Erythroblast (primary cell): Measurements from ENCODE around the gene FAM98B.
A peak's percentile ranks its signal among the peaks of the same experiment; 100 is the strongest.

Experiments used
- DNase-seq, 2 experiments: peaks; one replicate each; lab custom pipeline; 2025; lab: John Stamatoyannopoulos, UW
- GATA1 ChIP-seq: IDR thresholded peaks from 2 replicates; pipeline ENCODE4 v1.6.1; 2011; ENCODE audit warnings: low read depth, mild to moderate bottlenecking, control low read depth, low read length, moderate library complexity
- POLR2A ChIP-seq: IDR thresholded peaks from 2 replicates; pipeline ENCODE4 v1.6.1; 2011; ENCODE audit warnings: mild to moderate bottlenecking, low read length

Gene FAM98B

DNA sequence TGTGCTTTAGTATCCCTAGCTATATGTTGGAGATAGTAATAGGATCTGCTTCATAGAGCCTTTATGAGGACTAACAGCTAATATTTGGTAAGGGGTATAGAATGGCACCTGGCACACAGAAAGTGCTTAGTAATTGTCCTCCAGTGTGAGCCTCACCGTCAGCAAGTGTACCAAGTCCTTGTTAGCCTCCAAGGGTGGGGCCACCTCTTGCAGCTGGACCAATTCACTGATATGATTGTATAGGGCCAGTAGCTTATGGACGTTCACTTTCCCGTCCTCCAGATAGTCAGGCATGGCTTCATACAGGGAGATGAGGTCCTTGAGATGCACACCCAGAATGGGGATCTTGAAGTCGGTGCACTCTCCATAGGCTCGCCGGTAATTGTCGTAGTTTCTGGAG lies 53.6 kb downstream of the FAM98B start:
- DNase-seq = no peak
- TF ChIP-seq POLR2A = no peak
- no peak for TF ChIP-seq GATA1

DNA sequence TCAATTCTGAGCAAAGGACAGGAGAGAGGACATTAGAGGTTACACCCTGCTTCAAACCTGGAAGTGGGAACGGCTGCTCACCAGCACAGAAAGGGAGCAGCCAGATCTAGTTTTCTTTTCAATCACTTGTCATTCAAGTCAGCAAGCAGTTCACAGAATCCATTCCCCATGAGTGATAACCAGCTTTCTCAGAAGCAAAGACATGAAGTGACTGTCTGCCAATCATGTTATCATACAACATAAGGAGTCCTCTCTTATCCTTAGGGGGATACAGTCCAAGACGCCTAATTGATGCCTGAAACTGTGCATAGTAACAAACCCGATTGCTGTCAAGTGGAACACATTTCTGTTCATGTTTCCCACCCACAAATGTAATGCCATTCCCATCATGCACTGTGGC lies 54.7 kb downstream of the FAM98B start:
- TF ChIP-seq POLR2A (no peak), GATA1 (no peak)
- DNase-seq = peak; percentile 21 to 55

DNA sequence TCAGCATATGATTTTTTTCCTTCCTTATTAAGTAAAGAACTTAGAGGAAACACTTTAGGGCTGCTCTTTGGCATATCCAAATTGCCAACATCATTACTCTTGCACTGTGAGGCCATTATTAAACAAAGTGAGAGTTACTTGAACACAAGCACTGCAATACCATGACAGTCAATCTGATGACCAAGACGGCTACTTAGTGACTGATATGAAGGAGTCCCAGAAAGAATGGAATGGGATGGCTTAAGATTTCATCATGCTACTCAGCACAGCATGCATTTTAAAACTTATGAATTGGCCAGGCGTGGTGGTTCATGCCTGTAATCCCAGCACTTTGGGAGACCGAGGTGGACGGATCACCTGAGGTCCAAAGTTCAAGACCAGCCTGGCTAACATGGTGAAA lies 55.2 kb downstream of the FAM98B start:
- DNase-seq = no peak

DNA sequence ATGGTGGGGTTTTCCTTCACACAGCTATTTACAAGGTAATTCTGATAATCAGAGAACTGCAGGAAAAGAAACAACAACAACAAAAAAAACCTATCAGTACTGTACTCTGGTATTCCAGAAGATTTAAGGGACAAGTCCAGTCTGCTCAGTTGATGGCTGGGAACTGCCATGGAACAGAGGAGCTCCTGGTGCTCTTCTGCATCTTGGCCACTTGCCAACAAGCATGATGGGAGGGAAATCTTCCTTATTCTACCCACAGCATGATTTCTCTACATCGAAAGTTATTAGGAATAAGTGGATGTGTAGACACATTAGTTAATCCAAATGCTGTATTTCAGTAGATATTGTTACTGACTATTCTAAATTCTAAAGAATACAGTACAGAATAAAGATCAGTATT lies 59.0 kb downstream of the FAM98B start:
- peak; percentile 30 to 59 for DNase-seq
- TF ChIP-seq GATA1 = no peak
- no peak for TF ChIP-seq POLR2A

More for the DNA sequence above, 55.2 kb downstream of the FAM98B start:
- TF ChIP-seq GATA1 (no peak), POLR2A (no peak)

DNA sequence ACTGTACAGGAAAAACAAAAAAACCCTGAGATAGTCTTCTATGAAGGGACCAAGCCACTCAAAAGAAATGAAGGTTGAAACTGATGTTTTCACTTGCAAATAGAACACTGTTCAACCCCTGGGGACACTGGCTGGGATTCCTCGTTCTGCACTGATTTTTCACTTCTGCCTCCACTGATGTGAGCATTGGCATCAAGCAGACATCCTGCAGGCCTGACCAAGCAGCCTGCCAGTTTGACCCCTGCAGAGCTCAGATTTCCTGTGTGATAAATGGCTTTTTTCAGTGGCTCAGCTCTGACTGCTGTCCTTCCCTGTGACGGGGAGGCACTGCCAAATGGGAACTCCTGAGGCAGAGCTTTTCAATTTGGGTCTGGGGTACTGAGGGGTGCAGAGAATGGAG lies 60.7 kb downstream of the FAM98B start:
- TF ChIP-seq GATA1 = no peak
- no peak for TF ChIP-seq POLR2A
- DNase-seq = no peak

DNA sequence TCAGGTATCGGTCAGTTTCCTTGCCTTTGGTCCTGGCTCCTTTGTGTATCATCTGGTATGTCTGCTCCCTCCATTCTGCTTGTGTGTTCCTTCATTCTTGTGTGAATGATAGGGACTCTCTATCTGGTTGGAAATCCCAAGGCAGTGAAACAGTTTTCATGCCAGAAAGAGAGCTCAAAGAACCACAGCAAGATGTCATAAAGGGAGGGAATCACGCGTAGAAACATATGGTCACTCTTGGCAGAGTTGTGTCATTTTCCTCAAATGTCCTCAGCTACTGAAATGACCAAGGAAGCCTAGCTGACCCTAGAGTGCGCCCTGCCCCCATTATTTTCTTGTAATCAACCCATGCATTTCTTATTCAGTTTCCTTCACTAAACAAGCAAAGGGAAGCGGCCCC lies 62.7 kb downstream of the FAM98B start:
- no peak for DNase-seq
- TF ChIP-seq GATA1 = no peak
- no peak for TF ChIP-seq POLR2A

DNA sequence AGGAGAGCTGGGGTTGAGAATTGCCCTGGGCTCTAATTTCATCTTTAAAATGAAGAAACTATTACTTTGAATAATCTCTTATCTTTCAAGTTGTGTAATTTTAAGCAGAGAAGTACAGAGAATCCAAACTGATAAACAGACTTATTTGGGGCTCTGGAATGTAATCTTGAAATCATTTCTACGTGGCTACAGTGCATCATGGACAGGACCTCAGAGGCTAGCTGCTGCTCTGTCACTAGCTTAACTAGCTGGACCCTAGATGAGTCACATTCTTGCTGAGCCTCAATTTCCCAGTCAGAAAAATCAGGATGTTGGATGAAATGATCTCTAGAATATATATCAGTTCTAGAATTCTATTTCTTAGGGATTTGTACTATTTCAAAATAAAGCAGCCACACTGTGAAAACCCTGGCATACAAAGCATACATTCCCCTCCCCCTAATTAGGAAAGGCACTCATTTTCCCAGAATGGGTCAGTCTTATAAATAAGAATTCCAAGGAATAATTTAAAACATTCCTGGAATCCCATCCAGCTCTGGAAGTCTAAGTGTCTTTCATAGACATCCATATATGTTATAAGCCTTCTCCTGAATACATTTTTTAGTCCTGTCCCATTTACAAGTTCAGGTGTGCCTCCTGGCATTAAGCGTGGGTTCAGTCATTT lies 63.5 kb downstream of the FAM98B start:
- DNase-seq = no peak
- TF ChIP-seq GATA1 = no peak
- TF ChIP-seq POLR2A = no peak

DNA sequence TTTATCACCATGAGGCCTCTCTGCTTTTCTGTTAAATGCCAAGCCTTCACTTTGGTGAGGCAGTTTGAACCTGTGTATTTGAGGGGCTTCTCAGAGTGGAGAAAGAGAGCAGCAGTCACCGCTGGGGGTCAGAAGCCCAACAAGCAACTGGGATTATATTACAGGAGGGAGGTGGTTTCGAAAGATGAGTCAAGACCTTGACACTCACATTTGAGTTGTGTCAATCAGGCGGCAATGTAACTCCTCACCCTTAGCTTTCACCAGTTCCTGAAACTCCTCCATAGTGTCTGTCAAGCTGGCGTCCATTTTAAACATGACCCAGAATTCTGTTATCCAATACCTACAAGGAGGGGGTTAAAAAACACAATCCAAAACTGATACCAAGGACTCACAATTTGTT lies 64.2 kb downstream of the FAM98B start:
- no peak for TF ChIP-seq POLR2A
- no peak for TF ChIP-seq GATA1
- DNase-seq = no peak

DNA sequence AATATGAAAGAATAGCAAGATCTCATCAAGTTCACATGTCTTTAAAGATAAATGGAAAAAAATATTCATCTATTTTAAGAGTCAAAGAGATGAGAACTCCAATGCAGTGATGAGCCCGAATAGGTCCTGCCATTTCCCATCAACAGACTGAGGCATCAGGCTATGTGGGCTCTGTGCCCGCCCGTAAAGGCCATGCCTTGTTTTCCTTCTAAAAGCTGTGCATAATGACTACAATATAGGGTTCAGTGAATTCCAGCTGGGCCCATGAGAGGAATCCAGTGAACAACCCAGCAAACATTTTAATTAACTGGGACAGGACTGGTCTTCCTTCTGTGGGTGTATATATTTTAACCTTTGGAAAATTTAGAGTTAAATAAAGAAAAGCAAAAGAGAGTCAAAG lies 66.1 kb downstream of the FAM98B start:
- no peak for DNase-seq
- TF ChIP-seq GATA1 = no peak
- TF ChIP-seq POLR2A = no peak

DNA sequence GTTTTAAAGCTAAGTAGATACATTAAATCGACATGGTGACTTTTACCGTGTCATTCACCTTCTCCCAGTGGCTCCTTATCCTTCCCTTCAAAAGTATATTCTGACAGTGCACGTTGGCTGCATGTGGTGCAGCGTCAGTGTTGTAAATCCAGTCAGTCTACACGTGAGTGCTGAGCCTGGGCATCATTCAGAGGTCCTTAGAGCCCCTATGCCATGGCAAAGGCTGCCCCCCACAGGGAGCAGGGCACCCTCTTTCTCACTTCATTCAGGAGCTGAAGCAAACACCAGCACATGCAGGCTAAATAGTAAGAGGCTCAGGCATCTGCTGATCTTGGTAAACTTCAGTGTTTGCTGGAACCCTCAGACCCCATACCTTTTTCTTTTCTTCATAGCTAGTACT lies 67.4 kb downstream of the FAM98B start:
- DNase-seq = no peak
- TF ChIP-seq POLR2A = no peak
- TF ChIP-seq GATA1 = no peak

DNA sequence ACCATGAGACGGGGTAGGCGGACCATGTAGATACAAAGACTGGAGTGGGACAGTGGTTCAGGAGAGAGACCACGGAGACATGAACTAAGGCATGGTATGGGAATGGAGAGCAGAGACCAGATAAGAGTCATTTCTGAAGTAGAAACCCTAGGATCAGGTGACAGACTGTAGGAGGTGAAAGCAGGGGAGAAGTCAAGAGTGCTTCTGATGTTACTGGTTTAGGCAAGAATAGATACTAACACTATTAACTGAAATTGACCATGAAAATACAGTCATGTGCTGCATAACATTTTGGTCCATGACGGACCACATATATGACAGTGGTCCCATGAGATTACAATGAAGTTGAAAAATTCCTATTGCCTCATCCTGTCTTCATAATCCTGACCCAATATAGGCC lies 69.0 kb downstream of the FAM98B start:
- DNase-seq = no peak
- no peak for TF ChIP-seq GATA1
- no peak for TF ChIP-seq POLR2A

DNA sequence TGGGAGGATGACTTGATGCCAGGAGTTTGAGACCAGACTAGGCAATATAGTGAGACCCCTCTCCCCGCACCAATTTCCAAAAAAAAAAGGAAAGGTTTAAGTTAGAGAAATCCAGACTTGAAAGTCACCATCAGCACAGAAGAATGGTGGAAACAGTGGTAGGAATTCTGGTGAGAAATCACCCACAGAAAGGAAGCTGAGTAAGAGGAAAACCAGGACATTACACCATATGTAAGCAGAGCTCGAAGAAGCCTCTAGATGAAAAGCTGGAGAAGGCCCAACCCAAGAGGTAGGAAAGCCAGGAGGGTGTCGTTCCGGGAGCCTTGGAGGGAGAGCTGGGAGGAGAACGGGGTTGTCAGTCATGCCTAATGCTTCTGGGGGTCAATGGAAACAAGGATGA lies 70.2 kb downstream of the FAM98B start:
- no peak for TF ChIP-seq POLR2A
- TF ChIP-seq GATA1 = no peak
- DNase-seq = no peak

DNA sequence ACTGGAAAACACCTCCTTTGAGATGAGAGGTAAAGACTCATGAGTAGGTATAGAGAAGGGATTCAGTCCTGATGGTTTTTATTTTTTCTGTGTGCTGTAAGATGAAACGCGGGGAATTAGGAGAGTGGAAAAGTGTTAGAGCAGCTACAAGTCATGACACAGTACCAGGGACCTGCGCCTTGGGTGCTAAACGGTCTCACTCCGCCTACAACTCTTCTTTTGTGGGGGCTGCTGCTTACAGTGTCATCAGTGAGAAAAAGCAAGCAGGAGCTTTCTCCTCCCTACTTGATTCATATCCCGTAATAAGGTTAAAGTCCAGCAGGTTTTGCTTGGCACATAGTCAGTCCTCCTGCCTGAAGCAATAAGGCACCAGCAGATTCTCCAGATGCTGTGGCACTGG lies 71.6 kb downstream of the FAM98B start:
- no peak for DNase-seq
- TF ChIP-seq GATA1 (no peak), POLR2A (no peak)

DNA sequence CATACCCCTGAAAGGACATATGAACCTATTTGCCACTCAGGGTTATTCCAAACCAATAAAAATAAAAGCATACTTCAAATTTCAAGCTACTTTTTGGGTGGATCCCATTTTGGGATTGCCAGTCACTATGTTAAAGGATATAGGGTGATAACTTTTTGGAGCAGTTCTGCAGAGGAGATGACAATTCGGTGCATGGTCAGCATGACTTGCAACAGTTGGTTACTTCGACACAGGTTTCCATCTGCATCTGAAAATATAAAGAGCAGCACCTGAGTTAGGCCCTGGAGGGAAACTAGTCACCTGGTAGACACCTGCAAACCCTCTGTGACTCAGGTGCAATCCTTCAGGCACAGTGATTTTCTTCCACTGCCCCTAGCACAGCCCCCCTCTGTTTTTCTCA lies 72.2 kb downstream of the FAM98B start:
- no peak for TF ChIP-seq POLR2A
- no peak for TF ChIP-seq GATA1

DNA sequence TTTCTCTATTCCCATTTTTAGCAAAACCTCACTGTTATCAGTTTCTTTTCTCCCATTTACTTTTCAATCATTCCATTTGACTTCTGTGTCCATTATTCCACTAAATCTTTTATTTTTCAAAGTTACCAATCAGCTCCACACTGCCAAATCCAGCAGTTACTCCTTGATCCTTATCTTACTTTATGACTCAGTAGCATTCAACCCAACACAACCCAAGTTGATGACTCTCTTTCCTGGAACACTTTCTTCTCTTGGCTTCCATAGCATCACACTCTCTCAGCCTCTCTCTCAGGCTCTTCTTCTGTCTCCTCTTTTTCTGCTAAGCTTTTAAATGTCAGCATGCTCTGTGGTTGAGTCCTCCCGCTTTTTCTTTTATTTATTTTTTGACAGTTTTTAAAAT lies 74.4 kb downstream of the FAM98B start:
- no peak for DNase-seq

More for the DNA sequence above, 72.2 kb downstream of the FAM98B start:
- DNase-seq = peak in 1 of 2 experiments; percentile 24

DNA sequence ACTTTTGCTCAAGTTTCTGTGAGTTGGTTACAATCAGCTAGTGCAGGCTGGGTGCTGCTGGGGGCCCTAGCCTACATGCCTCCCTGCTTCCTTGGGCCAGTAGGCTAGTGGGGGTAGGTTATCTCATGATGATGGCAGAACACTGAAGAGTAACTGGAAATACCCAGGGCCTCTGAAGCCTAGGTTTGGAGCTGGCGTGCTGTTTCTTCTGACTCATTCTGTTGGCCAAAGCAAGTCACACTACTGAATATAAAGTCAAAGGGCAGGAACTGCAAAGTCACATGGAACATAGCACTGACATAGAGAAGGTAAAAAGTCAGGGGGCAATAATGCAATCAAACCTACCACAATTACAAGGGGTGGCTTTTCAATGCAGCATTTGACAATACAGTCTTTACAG lies 76.2 kb downstream of the FAM98B start:
- no peak for DNase-seq
- TF ChIP-seq POLR2A (no peak), GATA1 (no peak)

More for the DNA sequence above, 74.4 kb downstream of the FAM98B start:
- TF ChIP-seq POLR2A (no peak), GATA1 (no peak)
